Keratinocyte (primary cell): ENCODE measurements around the gene PER2. TPM values are rescaled to one million over a fixed set of nuclear protein-coding genes. Genes with fewer than 3 reads are reported as not detected.

Source experiments
- DNase-seq: peaks from one replicate; pipeline ENCODE4 v3.0.0-alpha.2; 2011; ENCODE audit warnings: low read depth, missing footprints, low spot score
- FAIRE-seq: peaks from 2 replicates; lab custom pipeline; 2011; peaks lifted over from hg19 to GRCh38; lab: Jason Lieb, UNC
- H2AFZ ChIP-seq: 2 replicates; pipeline ENCODE4 v1.6.0; 2012; ENCODE audit warnings: low read length, control low read depth, inconsistent platforms; ENCODE audit not compliant: control insufficient read depth
- H3K27ac ChIP-seq: 2 replicates; pipeline ENCODE4 v1.5.1; 2011; ENCODE audit warnings: low read length; ENCODE audit not compliant: control insufficient read depth, insufficient read depth
- H3K27me3 ChIP-seq: 3 replicates; pipeline ENCODE4 v1.6.0; 2011; ENCODE audit warnings: low read length; ENCODE audit not compliant: control insufficient read depth, insufficient read depth; ENCODE audit errors: extremely low read depth
- H3K36me3 ChIP-seq, 2 experiments: 2 replicates in 1 of 2; 3 replicates in 1 of 2; pipeline ENCODE4 v1.5.1; 2011; ENCODE audit warnings: low read length in 2 of 2, mild to moderate bottlenecking in 1 of 2; ENCODE audit not compliant: control insufficient read depth in 2 of 2, insufficient read depth in 2 of 2; ENCODE audit errors: extremely low read depth in 1 of 2
- H3K4me1 ChIP-seq: 3 replicates; pipeline ENCODE4 v1.5.1; 2011; ENCODE audit warnings: low read length; ENCODE audit not compliant: control insufficient read depth, insufficient read depth; ENCODE audit errors: extremely low read depth
- H3K4me2 ChIP-seq: 3 replicates; pipeline ENCODE4 v1.6.0; 2011; ENCODE audit warnings: low read depth, low read length; ENCODE audit not compliant: control insufficient read depth, insufficient read depth; ENCODE audit errors: extremely low read depth
- H3K4me3 ChIP-seq, 3 experiments: fragments of 200-600 bp in 1 of 3; sonication (generic) in 1 of 3; 2 replicates in 2 of 3; 3 replicates in 1 of 3; pipeline ENCODE4 v1.5.1; 2011 to 2016; ENCODE audit warnings: low read length in 3 of 3, mild to moderate bottlenecking in 3 of 3, control low read depth in 2 of 3, inconsistent platforms in 1 of 3, low read depth in 1 of 3, mixed read lengths in 1 of 3, mixed run types in 1 of 3, moderate library complexity in 1 of 3; ENCODE audit not compliant: control insufficient read depth in 2 of 3, insufficient read depth in 2 of 3; ENCODE audit errors: extremely low read depth in 1 of 3
- H3K79me2 ChIP-seq: 2 replicates; pipeline ENCODE4 v1.6.0; 2012; ENCODE audit warnings: low read length; ENCODE audit not compliant: control insufficient read depth, insufficient read depth
- H3K9ac ChIP-seq: 3 replicates; pipeline ENCODE4 v1.6.0; 2011; ENCODE audit warnings: low read length; ENCODE audit not compliant: control insufficient read depth, insufficient read depth; ENCODE audit errors: extremely low read depth
- H3K9me1 ChIP-seq: 3 replicates; pipeline ENCODE4 v1.6.0; 2011; ENCODE audit warnings: low read length; ENCODE audit not compliant: control insufficient read depth, insufficient read depth; ENCODE audit errors: extremely low read depth
- H3K9me3 ChIP-seq: 2 replicates; pipeline ENCODE4 v1.5.1; 2012; ENCODE audit warnings: low read depth, low read length; ENCODE audit not compliant: control insufficient read depth
- H4K20me1 ChIP-seq: 3 replicates; pipeline ENCODE4 v1.6.0; 2011; ENCODE audit warnings: low read length; ENCODE audit not compliant: control insufficient read depth, insufficient read depth; ENCODE audit errors: extremely low read depth
- EZH2 ChIP-seq: IDR thresholded peaks from one replicate; pipeline ENCODE4 v1.6.1; 2012; ENCODE audit warnings: inconsistent platforms, mild to moderate bottlenecking, low read length, moderate library complexity
- dilution Hi-C: fragments of 300-500 bp; cut with MboI; formaldehyde crosslinking; loops from one replicate; pipeline ENCODE4 v1.7.0; 2020; ENCODE audit warnings: low sequenced_read_pairs; ENCODE audit not compliant: extremely low pct_ligation_motif_present
- polyA plus RNA-seq, 5 experiments: library from polyadenylated mRNA; depleted of rRNA in 3 of 5; stranded (reverse) in 3 of 5; stranded (forward) in 1 of 5; unstranded in 1 of 5; fragments of >200 nt; gene quantifications; 1 replicate in 1 of 5; 2 replicates in 3 of 5; 3 replicates in 1 of 5; pipeline versions ENCODE4 v1.2.1 to v1.2.3, GENCODE V29; 2011 to 2012; ENCODE audit warnings: missing spikeins in 2 of 5, low read depth in 1 of 5, low replicate concordance in 1 of 5
- TF ChIP-seq, protein P1 (sequence below), 3 experiments: IDR thresholded peaks in 1 of 3; conservative IDR thresholded peaks in 1 of 3; optimal IDR thresholded peaks in 1 of 3; 2 replicates in 2 of 3; 3 replicates in 1 of 3; pipeline versions ENCODE3 to v1.5.1; 2011; ENCODE audit warnings: low read length in 3 of 3, mild to moderate bottlenecking in 3 of 3, moderate library complexity in 2 of 3, control low read depth in 1 of 3, inconsistent platforms in 1 of 3; ENCODE audit not compliant: insufficient read depth in 2 of 3; ENCODE audit errors: extremely low read depth in 1 of 3

The PER2 gene
- polyA plus RNA-seq, 1 donor (not counting 4 experiments of a cell fraction or from before 2014, with no cell fraction given): 1.6 TPM

GRCh38 chr2:238267341-238267710 lies 21.1 kb downstream of the PER2 start:
- Histone ChIP-seq H3K4me2 (peak overlapping the region; percentile 34), H3K9me1 (no peaks in the 10 kb centered on the region), H2AFZ (peak overlapping the region; percentile 63), H3K27ac (peak overlapping the region; percentile 73), H3K9ac (peak overlapping the region; percentile 61), H3K9me3 (no peaks in the 10 kb centered on the region), H3K79me2 (no peaks in the 10 kb centered on the region), H4K20me1 (no peaks in the 10 kb centered on the region), H3K36me3 (peaks cover 0 to 10% of the 10 kb centered on the region in 2 experiments), H3K4me1 (peaks cover 19% of the 10 kb centered on the region), H3K4me3 (peak overlapping the region in 1 of 3 experiments; percentile 25), H3K27me3 (no peaks in the 10 kb centered on the region)
- DNase-seq (peak; percentile 70), FAIRE-seq (peak; percentile 99)
- dilution Hi-C loops: no loop called here
- TF ChIP-seq EZH2: no peak
- TF ChIP-seq, protein P1, sequence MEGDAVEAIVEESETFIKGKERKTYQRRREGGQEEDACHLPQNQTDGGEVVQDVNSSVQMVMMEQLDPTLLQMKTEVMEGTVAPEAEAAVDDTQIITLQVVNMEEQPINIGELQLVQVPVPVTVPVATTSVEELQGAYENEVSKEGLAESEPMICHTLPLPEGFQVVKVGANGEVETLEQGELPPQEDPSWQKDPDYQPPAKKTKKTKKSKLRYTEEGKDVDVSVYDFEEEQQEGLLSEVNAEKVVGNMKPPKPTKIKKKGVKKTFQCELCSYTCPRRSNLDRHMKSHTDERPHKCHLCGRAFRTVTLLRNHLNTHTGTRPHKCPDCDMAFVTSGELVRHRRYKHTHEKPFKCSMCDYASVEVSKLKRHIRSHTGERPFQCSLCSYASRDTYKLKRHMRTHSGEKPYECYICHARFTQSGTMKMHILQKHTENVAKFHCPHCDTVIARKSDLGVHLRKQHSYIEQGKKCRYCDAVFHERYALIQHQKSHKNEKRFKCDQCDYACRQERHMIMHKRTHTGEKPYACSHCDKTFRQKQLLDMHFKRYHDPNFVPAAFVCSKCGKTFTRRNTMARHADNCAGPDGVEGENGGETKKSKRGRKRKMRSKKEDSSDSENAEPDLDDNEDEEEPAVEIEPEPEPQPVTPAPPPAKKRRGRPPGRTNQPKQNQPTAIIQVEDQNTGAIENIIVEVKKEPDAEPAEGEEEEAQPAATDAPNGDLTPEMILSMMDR (optimal IDR thresholded peaks at IDR 0.05 in 1 of 3, IDR thresholded peaks at IDR 0.05 in 1 of 3, conservative IDR thresholded peaks at IDR 0.05 in 1 of 3; ENCODE audit: extremely low read depth in 1 of 3, insufficient read depth in 2 of 3, low read length in 3 of 3): no peak

GRCh38 chr2:238265605-238266004 lies 22.8 kb downstream of the PER2 start:
- H3K27me3 ChIP-seq: no peaks in the 10 kb centered on the region
- H3K9me3 ChIP-seq: no peaks in the 10 kb centered on the region
- FAIRE-seq (no peak), DNase-seq (no peak)
- dilution Hi-C loops: no loop called here
- H3K4me2 ChIP-seq: no peak overlapping the region
- H3K79me2 ChIP-seq: no peaks in the 10 kb centered on the region
- no peak overlapping the region for H3K9ac ChIP-seq
- peaks cover 19% of the 10 kb centered on the region for H3K4me1 ChIP-seq
- no peak overlapping the region for H3K27ac ChIP-seq
- no peak overlapping the region for H2AFZ ChIP-seq
- H3K36me3 ChIP-seq: peaks cover 0 to 10% of the 10 kb centered on the region in 2 experiments
- H3K4me3 ChIP-seq: no peak overlapping the region
- TF ChIP-seq, protein P1 (optimal IDR thresholded peaks at IDR 0.05 in 1 of 3, IDR thresholded peaks at IDR 0.05 in 1 of 3, conservative IDR thresholded peaks at IDR 0.05 in 1 of 3; ENCODE audit: extremely low read depth in 1 of 3, insufficient read depth in 2 of 3, low read length in 3 of 3): no peak
- no peak for TF ChIP-seq EZH2
- H3K9me1 ChIP-seq: no peaks in the 10 kb centered on the region
- H4K20me1 ChIP-seq: no peaks in the 10 kb centered on the region
